ENCODE measurements around the gene SUPT3H.
"Not testable (repeated sequence)": the region's sequence is repeated elsewhere in the genome, so short reads cannot be mapped to it uniquely, and the experiment has no call there.

The SUPT3H gene

DNA sequence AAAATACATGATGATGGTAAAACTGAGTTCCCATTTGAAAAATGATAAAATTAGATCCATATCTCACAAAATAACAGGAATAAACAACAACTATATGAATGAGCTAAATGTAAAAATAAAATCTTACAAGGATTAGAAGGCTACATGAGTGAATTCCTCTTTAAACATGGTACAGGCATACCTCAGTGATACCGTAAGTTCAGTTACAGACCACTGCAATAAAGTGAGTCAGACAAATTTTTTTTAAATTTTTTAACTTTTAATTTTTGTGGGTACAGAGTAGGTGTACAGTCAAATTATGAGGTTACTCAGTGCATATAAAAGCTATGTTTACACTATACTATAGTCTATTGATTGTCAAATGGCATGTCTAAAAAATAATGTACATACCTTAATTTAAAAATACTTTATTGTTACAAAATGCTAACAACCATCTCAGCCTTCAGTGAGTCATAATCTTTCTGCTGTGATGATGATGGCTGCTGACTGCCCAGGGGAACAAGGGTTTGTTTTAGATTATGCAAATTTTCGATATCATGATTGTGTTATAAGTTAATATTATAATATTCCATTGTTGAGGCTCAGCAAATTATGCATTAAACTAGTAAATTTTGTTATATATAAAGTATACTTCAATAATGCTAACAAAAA is 272.4 kb downstream of the SUPT3H start:
- DNase-seq, result no peak

GRCh38 chr6:45104429-45104828 is 273.3 kb downstream of the SUPT3H start:
- DNase-seq, result no peak

DNA sequence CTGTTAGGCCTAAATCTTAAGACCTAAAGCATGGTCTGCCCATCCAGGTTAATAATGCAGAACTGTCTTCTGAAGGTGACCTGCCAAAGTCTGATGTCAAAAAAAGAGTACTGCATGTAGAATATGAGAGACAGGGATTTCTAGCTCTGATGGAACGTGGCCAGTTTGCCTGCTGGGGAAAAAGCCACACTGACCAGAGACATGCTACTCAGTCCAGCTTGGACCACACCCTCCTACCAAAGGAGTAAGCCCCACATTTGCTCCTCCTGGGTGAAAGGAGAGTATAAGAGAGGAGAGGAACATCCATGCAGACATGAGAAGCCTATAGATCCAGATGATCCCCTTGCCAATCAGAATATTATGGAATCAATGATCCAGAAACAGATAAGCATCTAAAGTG is 279.5 kb downstream of the SUPT3H start:
- DNase-seq, result no peak

DNA sequence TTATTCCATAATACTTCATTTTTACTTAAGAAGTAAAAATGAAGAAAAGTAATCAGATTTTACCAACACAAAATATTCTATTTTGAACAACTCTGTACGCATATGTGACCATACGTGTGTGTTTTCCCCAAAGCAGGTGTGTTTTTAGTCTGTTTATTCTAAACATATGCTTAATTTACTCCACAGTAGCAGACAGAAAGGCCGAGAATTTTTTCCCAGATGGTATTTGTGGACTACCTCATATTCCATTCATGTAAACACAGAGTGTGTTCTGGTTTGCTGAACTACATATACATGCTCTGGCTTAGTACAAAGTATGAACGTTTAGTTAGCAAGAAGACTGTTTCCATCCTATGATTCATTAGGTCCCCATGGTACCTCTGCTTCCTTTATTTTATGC is 282.9 kb downstream of the SUPT3H start:
- DNase-seq, result no peak

DNA sequence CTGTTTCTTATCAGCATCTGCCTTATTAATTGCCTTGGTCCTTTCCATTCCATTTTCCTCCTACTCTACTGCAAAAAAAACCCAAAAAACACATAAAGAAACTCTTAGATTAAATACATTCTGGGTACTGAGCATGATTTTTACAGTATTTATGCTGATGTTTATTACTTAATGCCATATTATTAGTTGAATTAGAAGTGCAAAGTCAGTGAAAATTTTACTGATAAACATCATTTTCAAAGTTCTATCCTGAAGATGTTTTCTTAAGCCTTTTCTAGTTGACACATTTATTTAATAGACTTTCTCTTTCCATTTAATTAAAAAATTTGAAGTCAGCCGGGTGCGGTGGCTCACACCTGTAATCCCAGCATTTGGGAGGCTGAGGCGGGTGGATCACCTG is 285.6 kb downstream of the SUPT3H start:
- no peak for DNase-seq

GRCh38 chr6:45086360-45087084 is 291.2 kb downstream of the SUPT3H start:
- DNase-seq, result no peak

DNA sequence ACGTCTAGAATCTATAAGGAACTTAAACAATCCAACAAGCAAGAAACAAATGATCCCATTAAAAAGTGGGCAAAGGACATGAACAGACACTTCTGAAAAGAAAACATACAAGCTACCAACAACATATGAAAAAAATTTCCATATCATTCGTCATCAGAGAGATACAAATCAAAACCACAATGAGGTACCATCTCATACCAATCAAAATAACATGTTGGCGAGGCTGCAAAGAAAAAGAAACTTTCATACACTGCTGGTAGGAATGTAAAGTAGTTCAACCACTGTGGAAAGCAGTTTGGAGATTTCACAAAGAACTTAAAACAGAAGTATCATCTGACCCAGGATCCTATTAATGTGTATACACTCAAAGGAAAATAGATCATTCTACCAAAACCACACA is 293.5 kb downstream of the SUPT3H start:
- DNase-seq, result no peak

DNA sequence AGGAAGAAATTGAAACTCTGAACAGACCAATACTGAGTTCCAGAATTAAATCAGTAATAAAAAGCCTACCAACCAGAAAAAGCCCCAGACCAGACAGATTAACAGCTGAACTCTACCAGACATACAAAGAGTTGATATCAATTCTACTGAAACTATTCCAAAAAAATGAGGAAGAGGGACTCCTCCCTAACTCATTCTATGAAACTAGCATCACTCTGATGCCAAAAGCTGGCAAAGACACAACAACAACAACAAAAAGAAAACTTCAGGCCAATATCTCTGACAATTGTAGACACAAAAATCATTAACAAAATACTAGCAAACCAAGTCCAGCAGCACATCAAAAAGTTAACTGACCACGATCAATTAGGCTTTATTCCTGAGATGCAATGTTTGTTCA is 295.6 kb downstream of the SUPT3H start:
- DNase-seq, result no peak

GRCh38 chr6:45081634-45082033 is 296.1 kb downstream of the SUPT3H start:
- no peak for DNase-seq

GRCh38 chr6:45078432-45078831 is 299.3 kb downstream of the SUPT3H start:
- DNase-seq, result no peak

GRCh38 chr6:45076217-45076930 is 301.4 kb downstream of the SUPT3H start:
- no peak for DNase-seq

- DNase-seq, result no peak
Measured at GRCh38 chr6:45075246-45075645, 302.5 kb downstream of the SUPT3H start.

DNA sequence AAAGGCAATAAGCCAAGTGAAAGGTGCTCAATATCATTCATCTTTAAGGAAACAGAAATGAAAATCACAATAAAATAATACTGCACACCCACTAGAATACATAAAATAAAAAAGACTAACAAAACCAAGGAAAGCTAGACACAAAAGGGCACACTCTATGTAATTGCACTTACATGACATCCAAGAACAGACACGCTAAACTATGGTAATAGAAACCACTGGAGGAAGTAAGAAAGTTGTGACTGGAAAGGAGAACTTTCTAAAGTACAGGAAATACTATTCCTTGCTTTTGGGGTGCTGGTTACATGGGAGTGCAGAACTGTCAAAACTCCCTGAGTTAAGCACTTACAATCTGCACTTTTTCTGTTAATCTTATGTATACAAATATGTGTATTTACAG is 303.3 kb downstream of the SUPT3H start:
- no peak for DNase-seq

- no peak for DNase-seq
Measured at GRCh38 chr6:45073771-45074170, 304.0 kb downstream of the SUPT3H start.

DNA sequence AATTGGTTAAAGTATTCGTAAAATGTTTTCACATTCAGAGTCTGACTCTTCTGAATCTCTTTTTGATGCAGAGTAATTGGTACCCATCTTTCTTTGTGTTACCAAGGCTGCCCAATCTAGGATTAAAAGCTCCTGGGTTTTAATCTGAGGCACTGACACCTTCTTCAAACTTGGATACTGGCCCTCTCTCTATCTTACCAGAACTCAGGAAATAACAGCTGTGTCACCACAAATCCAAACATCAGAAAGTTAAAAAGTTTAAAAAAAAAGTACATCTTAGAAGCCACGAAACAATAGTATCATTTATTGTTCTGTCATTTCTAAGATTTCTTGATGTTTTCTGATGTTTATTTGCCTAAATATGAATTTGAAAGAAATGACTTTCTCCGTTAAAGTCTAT is 305.1 kb downstream of the SUPT3H start:
- DNase-seq, result no peak

DNA sequence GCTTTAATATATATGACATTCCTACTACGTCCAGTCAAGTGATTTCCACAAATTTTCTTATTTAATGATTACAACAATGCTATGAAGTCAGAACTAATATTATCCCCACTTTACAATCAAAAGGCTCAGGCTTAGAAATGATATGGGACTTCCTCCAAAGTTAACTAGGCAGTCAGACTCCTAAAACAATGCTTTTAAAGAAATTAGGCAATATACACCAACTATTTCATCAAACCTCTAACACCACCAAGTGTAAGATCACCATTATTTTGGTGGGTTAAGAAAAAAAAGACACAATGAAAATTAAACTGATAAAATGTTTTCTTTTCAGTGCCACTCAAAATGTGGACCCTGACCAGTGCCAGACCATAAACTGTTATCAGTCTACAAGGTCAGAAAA is 305.7 kb downstream of the SUPT3H start:
- DNase-seq, result no peak

DNA sequence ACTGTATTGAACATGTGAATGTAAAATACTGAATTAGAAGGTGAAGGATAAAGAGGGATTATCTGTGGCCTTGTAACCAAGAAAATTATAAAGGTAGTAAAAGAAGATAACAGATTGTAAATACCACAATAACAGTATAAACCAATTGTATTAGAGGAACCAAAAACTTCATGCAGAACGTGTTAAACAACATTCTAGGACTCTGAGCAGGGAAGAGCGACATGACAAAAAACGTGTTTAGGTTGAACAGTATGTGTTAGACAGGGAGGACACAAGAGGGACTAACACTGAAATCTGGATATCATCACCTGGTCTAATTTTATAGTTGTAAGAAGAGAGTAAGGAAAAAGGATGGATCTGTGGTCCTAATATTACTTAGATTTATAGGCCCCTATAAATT is 308.6 kb downstream of the SUPT3H start:
- DNase-seq, result no peak

DNA sequence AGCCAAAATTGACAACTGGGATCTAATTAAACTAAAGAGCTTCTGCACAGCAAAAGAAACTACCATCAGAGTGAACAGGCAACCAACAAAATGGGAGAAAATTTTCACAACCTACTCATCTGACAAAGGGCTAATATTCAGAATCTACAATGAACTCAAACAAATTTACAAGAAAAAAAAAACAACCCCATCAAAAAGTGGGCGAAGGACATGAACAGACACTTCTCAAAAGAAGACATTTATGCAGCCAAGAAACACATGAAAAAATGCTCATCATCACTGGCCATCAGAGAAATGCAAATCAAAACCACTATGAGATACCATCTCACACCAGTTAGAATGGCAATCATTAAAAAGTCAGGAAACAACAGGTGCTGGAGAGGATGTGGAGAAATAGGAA is 310.3 kb downstream of the SUPT3H start:
- not testable (repeated sequence) for DNase-seq

DNA sequence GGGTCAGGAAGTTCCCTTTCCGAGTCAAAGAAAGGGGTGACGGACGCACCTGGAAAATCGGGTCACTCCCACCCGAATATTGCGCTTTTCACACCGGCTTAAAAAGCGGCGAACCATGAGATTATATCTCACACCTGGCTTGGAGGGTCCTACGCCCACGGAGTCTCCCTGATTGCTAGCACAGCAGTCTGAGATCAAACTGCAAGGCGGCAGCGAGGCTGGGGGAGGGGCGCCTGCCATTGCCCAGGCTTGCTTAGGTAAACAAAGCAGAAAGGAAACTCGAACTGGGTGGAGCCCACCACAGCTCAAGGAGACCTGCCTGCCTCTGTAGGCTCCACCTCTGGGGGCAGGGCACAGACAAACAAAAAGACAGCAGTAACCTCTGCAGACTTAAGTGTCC is 315.1 kb downstream of the SUPT3H start:
- DNase-seq, result not testable (repeated sequence)

GRCh38 chr6:45057711-45058110 is 320.0 kb downstream of the SUPT3H start:
- no peak for DNase-seq

DNA sequence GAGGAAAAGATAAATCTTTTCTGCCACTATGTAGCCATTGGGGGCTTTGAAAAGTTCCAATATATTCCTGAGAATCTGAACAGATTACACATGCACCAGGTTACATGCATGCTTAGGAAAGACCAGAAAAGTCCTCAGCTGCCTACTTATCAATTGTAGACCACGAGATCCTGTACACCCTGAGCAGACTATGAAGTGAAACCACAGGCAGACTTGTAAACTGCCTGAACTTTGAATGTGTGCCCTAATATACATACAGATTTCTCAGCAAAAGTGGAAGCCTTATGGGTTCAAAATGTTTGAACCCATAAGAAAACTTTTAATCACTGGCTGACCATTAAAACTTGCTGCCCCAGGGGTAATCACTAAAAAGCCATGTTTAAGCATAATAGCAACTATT is 323.1 kb downstream of the SUPT3H start:
- no peak for DNase-seq

- no peak for DNase-seq
Measured at GRCh38 chr6:45052325-45052724, 325.4 kb downstream of the SUPT3H start.

GRCh38 chr6:45049188-45049843 is 328.4 kb downstream of the SUPT3H start:
- DNase-seq, result no peak

DNA sequence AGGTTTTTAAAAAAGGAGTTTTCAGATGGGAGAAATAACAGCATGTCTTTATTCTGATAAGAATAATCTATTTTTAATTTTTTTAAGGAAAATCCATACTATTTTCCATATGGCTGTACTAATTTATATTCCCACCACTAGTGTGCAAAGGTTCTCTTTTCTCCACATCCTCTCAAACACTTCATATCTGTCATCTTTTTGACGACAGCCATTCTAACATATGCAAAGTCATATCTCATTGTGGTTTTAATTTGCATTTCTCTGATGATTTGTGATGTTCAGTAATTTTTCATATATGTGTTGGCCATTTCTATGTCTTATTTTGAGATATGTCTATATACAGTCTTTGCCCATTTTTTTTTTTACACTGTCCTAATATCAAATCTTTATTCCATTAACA is 330.2 kb downstream of the SUPT3H start:
- no peak for DNase-seq
